IMR-90 (cell line): ENCODE results near the gene ABHD3. TPM values are rescaled to one million over a fixed set of nuclear protein-coding genes. Genes with fewer than 3 reads are reported as not detected.
"Not testable (repeated sequence)": the region's sequence is repeated elsewhere in the genome, so short reads cannot be mapped to it uniquely, and the experiment has no call there.

Source experiments
- ATAC-seq: fragments of 200-7000 bp; cut with Tn5 transposase; 2 replicates; pipeline ENCODE4 v1.9.1; 2020; ENCODE audit warnings: low read depth, mild to moderate bottlenecking, moderate library complexity
- BruUV-seq: library from RNA; stranded (reverse); fragments of 400-500 nt; replicated peaks from 2 replicates; lab custom pipeline; 2021; lab: Mats Ljungman, UMichigan
- CTCF ChIA-PET: fragments of 300-600 bp; formaldehyde crosslinking; extraction: SDS; loops from one replicate; lab custom pipeline; 2021; ENCODE audit warnings: antibody characterized with exemption; lab: Yijun Ruan, JAX
- POLR2A ChIA-PET: fragments of 300-600 bp; sonication (Branson Sonifier 250); formaldehyde crosslinking; loops from one replicate; lab custom pipeline; 2022; ENCODE audit warnings: antibody characterized with exemption; ENCODE audit not compliant: unreplicated experiment; lab: Charles Lee
- DNase-seq: peaks from one replicate; pipeline ENCODE4 v3.0.0; 2013
- H2AFZ ChIP-seq: replicated peaks from 2 replicates; pipeline ENCODE3; 2013; ENCODE audit warnings: low read length, mild to moderate bottlenecking; ENCODE audit not compliant: poor library complexity
- H2AK5ac ChIP-seq: 2 replicates; pipeline ENCODE4 v1.6.1; 2013; ENCODE audit warnings: low read depth, low read length, inconsistent platforms
- H2AK9ac ChIP-seq: replicated peaks from 2 replicates; pipeline ENCODE3; 2013; ENCODE audit warnings: mild to moderate bottlenecking, low read depth, low read length, moderate library complexity; ENCODE audit not compliant: poor library complexity
- H2BK120ac ChIP-seq: 2 replicates; pipeline ENCODE4 v1.6.1; 2013; ENCODE audit warnings: low read depth, low read length, inconsistent platforms
- H2BK15ac ChIP-seq: 3 replicates; pipeline ENCODE4 v1.6.1; 2013; ENCODE audit warnings: low read depth, low read length, inconsistent platforms
- H2BK20ac ChIP-seq: 2 replicates; pipeline ENCODE4 v1.6.1; 2013; ENCODE audit warnings: low read depth, mild to moderate bottlenecking, inconsistent platforms, low read length, moderate library complexity
- H2BK5ac ChIP-seq: 2 replicates; pipeline ENCODE4 v1.6.1; 2013; ENCODE audit warnings: mild to moderate bottlenecking, low read depth, low read length, inconsistent platforms; ENCODE audit not compliant: poor library complexity, severe bottlenecking
- H3K14ac ChIP-seq: replicated peaks from 2 replicates; pipeline ENCODE4 v1.6.1; 2013; ENCODE audit warnings: low read depth, low read length, inconsistent platforms
- H3K18ac ChIP-seq: 2 replicates; pipeline ENCODE4 v1.6.1; 2013; ENCODE audit warnings: low read depth, low read length, control low read depth
- H3K23ac ChIP-seq: 2 replicates; pipeline ENCODE4 v1.6.1; 2013; ENCODE audit warnings: low read depth, low read length, inconsistent platforms
- H3K27ac ChIP-seq: 2 replicates; pipeline ENCODE4 v1.5.1; 2013; ENCODE audit warnings: mild to moderate bottlenecking, control low read depth, low read length; ENCODE audit not compliant: insufficient read depth
- H3K27me3 ChIP-seq: 2 replicates; pipeline ENCODE4 v1.6.1; 2013; ENCODE audit warnings: low read length; ENCODE audit not compliant: control insufficient read depth, insufficient read depth
- H3K36me3 ChIP-seq: 2 replicates; pipeline ENCODE4 v1.6.1; 2013; ENCODE audit warnings: low read length, mixed read lengths; ENCODE audit not compliant: control insufficient read depth, insufficient read depth
- H3K4ac ChIP-seq: 2 replicates; pipeline ENCODE4 v1.6.1; 2013; ENCODE audit warnings: low read depth, low read length, inconsistent platforms
- H3K4me1 ChIP-seq: 2 replicates; pipeline ENCODE4 v1.6.1; 2013; ENCODE audit warnings: low read length, mixed read lengths; ENCODE audit not compliant: control insufficient read depth, insufficient read depth
- H3K4me2 ChIP-seq: 2 replicates; pipeline ENCODE4 v1.6.1; 2013; ENCODE audit warnings: low read depth, mild to moderate bottlenecking, control low read depth, low read length, moderate library complexity
- H3K4me3 ChIP-seq: 2 replicates; pipeline ENCODE4 v1.5.1; 2013; ENCODE audit warnings: low read depth, mild to moderate bottlenecking, control low read depth, low read length, moderate library complexity; ENCODE audit not compliant: insufficient read depth
- H3K56ac ChIP-seq: 2 replicates; pipeline ENCODE4 v1.6.1; 2013; ENCODE audit warnings: low read length, inconsistent platforms; ENCODE audit not compliant: insufficient read depth; ENCODE audit errors: extremely low read depth
- H3K79me1 ChIP-seq, 2 experiments: 2 replicates each; pipeline ENCODE4 v1.6.1; 2013; ENCODE audit warnings: low read length in 2 of 2, inconsistent platforms in 1 of 2, low read depth in 1 of 2
- H3K9ac ChIP-seq: 2 replicates; pipeline ENCODE4 v1.6.1; 2013; ENCODE audit warnings: low read depth, low read length, control low read depth
- H3K9me1 ChIP-seq: 2 replicates; pipeline ENCODE4 v1.6.1; 2013; ENCODE audit warnings: low read length, inconsistent platforms; ENCODE audit not compliant: insufficient read depth
- H3K9me3 ChIP-seq: 2 replicates; pipeline ENCODE4 v1.6.1; 2013; ENCODE audit warnings: low read length; ENCODE audit not compliant: control insufficient read depth, insufficient read depth
- H4K20me1 ChIP-seq: 2 replicates; pipeline ENCODE4 v1.6.1; 2013; ENCODE audit warnings: low read length, inconsistent platforms; ENCODE audit not compliant: insufficient read depth
- H4K5ac ChIP-seq: 2 replicates; pipeline ENCODE4 v1.6.1; 2013; ENCODE audit warnings: mild to moderate bottlenecking, low read depth, low read length, control low read depth
- H4K8ac ChIP-seq, 2 experiments: 2 replicates each; pipeline ENCODE4 v1.6.1; 2013; ENCODE audit warnings: low read depth in 2 of 2, low read length in 2 of 2, control low read depth in 1 of 2, inconsistent platforms in 1 of 2
- H4K91ac ChIP-seq: 2 replicates; pipeline ENCODE4 v1.6.1; 2013; ENCODE audit warnings: low read depth, low read length, inconsistent platforms; ENCODE audit not compliant: insufficient read depth
- WGBS, 2 experiments: methylation state at CpG; one replicate each; pipeline versions ENCODE4 v1.1.5 to v1.1.7; 2013; ENCODE audit warnings: missing lambda C conversion rate in 2 of 2; ENCODE audit not compliant: insufficient read length in 1 of 2; ENCODE audit errors: extremely low coverage in 2 of 2; 5-methylcytosine and 5-hydroxymethylcytosine counted together
- dilution Hi-C: fragments of 300-500 bp; cut with HindIII; formaldehyde crosslinking; loops from one replicate; pipeline ENCODE4 v1.14.3; 2018; ENCODE audit warnings: low sequenced_read_pairs; ENCODE audit not compliant: unreplicated experiment
- in situ Hi-C: fragments of 300-500 bp; cut with MboI; formaldehyde crosslinking; loops from 3 replicates; pipeline ENCODE4 v1.14.3; 2019; ENCODE audit warnings: low sequenced_read_pairs, inconsistent platforms, mixed read lengths
- intact Hi-C: fragments of 100-400 bp; cut with micrococcal nuclease; formaldehyde crosslinking; loops from 2 replicates; pipeline ENCODE4 v1.10.0; 2022
- polyA plus RNA-seq, 3 experiments: library from polyadenylated mRNA; depleted of rRNA; stranded (reverse); fragments of >200 nt; gene quantifications; 2 replicates each; pipeline ENCODE4 v1.2.3, GENCODE V29; 2012; ENCODE audit warnings: low replicate concordance in 1 of 3
- total RNA-seq: library from RNA; depleted of rRNA; stranded (reverse); fragments of >200 nt; gene quantifications from 2 replicates; pipeline ENCODE4 v1.2.3, GENCODE V29; 2012

Gene ABHD3
- total and polyA plus RNA-seq, 2 of the 4 experiments (the other 2 are of a cell fraction) = 4.5 to 5.5 TPM

GRCh38 chr18:21685556-21685981 is 19.0 kb downstream of the ABHD3 start:
- intact Hi-C loops, ATAC-seq, H2BK20ac ChIP-seq, H4K20me1 ChIP-seq, H3K4me3 ChIP-seq, H3K9me3 ChIP-seq, H3K9me1 ChIP-seq, H3K27me3 ChIP-seq, H3K4me1 ChIP-seq, H3K79me1 ChIP-seq, H3K56ac ChIP-seq, H2AK9ac ChIP-seq, BruUV-seq, H3K14ac ChIP-seq, H3K36me3 ChIP-seq, H3K9ac ChIP-seq, DNase-seq, H2AFZ ChIP-seq, H2BK120ac ChIP-seq, H3K27ac ChIP-seq, dilution Hi-C loops, H3K18ac ChIP-seq, H3K4ac ChIP-seq, POLR2A ChIA-PET, H4K5ac ChIP-seq, H2AK5ac ChIP-seq, H4K91ac ChIP-seq, H3K23ac ChIP-seq, H2BK15ac ChIP-seq, in situ Hi-C loops, H3K4me2 ChIP-seq, H4K8ac ChIP-seq, H2BK5ac ChIP-seq: not testable (repeated sequence)
- CTCF ChIA-PET = interaction anchor here (0.7 kb wide), 1 partner anchor 89 kb away, joined by 3 read pairs; no protein-coding TSS in a partner anchor
- WGBS, 2 experiments = 67% methylated on average over 1 of the region's 12 CpGs; no CpG with 5 or more reads in 1 of the 2 experiments
